GM18858 (cell line): ENCODE data around the gene APOM.

ENCODE experiments used
- ATAC-seq: cut with Tn5 transposase; IDR thresholded peaks from one replicate; pipeline ENCODE4 v1.9.1; 2021; ENCODE audit not compliant: unreplicated experiment

APOM gene

DNA sequence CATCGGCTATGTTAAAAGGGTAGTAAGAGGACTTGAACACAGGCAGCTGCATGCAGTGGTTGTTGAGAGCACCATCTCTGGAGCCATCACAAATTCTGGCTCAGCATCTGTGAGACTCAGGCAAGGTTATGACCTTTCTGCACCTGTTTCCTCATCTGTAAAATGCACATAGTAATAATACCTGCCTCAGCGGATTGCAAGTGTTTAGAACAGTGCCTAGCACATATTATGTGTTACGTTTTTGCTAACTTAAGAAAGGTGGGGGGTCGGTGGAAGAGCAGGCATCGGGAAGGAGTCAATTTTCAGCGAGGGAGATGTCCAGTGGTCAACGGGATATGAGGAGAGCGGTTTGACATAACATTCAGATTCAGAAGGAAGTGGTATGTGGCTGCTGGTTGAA lies 22.3 kb downstream of the APOM start:
- no peak for ATAC-seq

DNA sequence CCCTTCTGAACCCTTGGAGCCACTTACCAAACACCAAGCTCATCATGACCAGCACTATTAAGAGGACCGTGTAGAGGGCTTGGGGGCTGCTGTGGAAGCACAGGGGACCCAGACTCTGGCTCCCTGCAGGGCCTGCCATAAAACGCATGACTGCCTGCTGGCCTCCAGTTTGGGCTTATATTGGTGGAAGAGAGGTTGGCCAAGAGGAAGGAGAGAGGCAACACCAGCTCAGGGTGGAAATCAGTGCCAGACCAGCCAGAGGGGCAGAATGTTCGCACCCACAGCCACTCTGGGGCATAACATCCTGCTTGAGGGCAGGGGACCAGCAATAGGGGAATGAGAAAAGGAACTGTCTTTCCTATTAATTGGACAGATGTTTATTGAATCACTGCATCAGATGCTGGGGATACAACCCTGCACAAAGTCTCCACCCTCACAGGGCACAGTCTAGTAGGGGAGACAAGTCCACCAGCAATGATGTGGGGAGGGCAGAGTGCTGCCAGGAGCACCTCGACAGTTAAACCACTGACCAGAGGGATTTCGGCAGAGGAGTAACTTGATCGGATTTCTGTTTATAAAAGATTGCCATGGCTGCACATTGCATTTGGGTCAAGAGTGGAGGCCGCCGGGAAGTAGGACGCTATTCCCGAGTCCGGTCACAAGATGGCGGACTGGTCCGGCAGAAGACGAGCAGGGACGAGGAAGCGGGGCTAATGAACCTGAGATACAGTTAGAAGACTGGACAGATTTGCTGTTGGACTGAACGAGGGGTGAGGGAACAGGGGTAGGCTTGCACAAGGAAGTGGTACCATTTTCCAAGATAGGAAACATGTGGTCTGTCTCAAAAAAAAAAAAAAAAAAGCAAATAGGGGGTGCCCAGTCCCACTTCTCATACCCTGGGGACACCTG lies 24.8 kb downstream of the APOM start, which contains the start of gene LY6G5C:
Gene LY6G5C (minus strand): TSS at position 842 of the 909 bp plus-strand sequence. CDS start 694 bp downstream, at position 148.
- ATAC-seq: no peak

DNA sequence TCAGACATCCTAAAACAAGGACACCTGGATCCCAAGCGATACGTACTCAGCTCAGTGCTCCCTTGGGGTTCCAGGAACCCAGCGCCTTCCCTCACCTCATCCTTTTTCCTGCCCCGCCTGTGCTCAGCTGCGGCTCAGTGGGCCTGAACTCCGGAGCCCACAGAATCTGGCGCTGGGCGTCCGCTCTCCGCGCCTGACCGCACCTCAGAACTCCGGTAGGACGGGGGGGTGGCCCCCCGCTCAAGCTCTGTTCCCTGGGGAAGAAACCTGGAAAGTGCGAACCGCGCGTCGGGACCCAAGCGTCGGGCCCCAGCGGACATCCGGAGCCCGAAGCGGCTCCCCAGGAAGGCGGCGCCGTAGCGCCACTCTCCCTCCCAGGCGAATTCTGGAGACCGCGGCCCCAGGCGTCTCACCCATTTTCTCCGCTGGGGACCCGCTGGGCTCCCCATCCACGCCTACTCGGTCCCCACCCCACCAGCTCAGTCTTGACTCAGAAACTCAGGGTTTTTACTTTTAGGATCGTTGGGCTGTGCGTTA lies 25.5 kb downstream of the APOM start:
- ATAC-seq: no peak

DNA sequence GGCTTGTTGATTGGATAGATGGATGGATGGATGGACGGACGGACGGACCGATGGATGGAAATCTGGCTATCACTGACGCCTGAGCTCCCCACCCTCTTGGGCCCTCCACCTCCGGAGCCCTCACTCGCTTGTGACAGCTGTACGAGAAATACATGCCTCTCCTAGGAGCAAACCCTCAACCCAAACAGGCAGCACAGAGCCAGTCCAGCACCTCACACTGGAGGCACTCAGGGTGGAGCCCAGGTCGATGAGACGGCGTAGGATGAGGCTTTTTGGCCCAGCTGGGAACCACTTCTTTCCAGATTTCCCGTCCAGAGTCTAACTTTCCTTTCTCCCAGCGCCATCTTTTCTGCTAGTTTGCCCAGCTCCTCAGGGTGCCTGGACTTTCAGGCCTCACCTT lies 27.9 kb downstream of the APOM start:
- no peak for ATAC-seq

GRCh38 chr6:31686483-31686882 lies 30.8 kb downstream of the APOM start:
- no peak for ATAC-seq

DNA sequence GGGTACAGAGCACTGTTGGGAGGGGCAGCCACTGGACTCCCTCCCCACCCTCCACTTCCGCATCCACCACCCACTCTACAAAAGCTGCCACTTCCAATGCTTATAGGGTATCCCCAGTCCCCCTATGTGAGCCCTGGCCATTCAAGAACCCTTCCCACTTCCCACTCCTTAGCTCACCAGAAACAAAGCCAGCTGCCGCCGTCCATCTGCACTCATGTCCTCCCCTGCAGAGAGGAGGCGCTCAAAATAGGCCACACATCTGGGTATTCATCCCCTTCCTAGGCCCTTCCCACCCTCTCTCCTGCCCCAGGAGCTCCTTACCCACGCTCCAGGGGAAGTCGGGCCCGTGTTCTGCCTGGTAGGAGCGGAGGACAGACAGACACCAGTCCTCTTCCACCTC lies 31.6 kb downstream of the APOM start:
- ATAC-seq: no peak

DNA sequence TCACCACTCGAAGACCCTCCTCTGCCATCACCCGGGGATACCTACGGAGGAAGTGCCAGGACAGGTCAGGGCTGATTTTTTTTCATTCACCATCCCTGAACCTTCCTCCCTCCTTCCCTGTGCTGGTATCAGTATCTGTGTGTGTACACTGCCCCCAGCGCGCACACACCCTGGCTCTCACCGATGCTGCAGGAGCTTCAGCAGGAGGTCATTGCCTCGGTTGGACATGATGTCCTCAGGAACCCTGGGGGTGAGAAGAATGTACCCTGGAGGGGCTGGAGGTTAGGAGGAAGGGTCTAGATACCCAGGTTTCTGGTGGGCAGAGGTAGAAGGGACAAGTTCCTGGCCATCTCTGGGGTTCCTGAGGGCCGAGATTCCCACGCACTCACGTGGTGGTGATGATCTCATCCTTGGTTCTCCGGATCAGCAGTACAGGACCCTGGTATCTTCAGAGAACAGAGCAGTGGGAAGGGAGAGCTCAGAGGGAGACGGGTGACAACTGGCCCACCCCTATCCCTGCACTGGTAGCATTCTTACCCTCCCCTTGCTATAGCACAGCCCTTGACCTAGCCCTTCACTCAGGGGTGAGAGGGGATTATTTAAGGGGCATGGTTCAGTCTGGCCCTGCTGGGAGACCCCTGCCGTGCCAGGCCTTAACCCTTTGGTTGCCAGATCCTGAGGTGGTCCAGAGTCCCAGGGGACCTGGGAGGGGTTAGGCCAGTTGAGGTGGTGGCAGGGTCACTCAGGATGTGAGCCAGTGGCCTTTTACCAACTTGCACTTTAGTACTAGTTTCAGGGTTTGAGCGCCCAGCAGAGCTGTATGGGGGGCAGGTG lies 32.4 kb downstream of the APOM start:
- ATAC-seq: no peak

DNA sequence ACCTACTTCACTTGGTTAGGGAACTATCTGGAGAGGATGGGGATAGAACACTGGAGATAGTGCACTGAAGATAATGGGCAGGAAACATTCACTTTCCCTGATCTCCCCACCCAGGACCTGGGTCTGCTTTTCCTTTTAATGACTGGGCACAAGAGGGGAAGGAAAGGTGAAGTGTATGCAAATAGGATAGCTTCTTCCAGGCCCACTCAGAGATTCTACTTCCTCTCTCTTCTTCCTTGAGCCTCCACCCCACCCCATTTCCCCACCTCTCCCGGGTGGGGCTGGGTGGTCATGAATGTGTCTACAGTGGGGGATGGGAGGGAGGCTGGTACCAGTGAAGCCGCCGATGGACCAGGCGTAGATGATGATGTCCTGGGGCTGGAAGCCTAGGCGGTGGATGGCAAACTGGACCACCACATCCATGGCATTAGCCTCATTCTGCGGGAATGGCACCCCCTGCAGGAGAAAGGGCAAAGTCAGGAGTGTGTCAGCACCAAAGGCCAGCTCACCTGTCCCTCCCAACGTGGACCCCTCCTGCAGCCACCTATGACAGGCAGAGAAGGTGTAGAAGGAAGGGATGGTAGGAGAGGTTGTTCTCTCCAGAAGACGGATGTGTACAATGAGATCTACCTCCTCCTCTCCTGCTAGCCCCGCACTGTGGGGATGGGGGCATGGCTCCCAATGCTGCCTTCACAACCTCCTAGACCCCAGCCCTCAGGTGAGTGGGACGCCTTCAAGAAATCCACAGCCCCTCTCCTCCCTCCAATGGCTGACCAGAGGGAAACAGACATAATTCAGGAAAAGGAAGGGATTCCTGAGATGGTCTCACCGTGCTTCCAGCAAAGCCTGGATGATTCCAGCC lies 33.8 kb downstream of the APOM start:
- ATAC-seq: no peak

- no peak for ATAC-seq
Observed at GRCh38 chr6:31690231-31691077, 34.8 kb downstream of the APOM start.

- ATAC-seq: no peak
Observed at GRCh38 chr6:31691078-31691463, 35.4 kb downstream of the APOM start.

GRCh38 chr6:31691564-31692108 lies 35.9 kb downstream of the APOM start:
- no peak for ATAC-seq

- no peak for ATAC-seq
Observed at GRCh38 chr6:31692353-31692752, 36.7 kb downstream of the APOM start.

DNA sequence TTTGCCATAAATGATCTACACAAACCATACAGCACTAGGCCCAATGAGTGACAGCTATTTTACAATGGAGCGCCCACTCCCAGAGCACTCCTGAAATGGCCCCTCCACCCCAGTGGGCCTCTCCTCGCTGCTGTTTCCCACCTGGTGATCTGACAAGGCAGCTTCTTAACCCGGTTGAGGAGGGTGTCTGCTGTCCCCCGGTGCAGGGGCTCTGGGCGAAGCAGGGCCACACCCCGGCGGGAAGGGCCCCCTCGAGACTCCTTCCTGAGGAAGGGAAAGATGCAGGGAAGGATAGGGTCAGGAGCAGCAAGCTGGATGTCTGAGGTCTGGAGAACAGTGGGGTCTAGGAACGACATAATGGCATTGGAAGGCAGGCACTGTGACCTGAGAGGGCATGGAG lies 37.2 kb downstream of the APOM start:
- no peak for ATAC-seq

GRCh38 chr6:31693535-31693934 lies 37.8 kb downstream of the APOM start:
- no peak for ATAC-seq

DNA sequence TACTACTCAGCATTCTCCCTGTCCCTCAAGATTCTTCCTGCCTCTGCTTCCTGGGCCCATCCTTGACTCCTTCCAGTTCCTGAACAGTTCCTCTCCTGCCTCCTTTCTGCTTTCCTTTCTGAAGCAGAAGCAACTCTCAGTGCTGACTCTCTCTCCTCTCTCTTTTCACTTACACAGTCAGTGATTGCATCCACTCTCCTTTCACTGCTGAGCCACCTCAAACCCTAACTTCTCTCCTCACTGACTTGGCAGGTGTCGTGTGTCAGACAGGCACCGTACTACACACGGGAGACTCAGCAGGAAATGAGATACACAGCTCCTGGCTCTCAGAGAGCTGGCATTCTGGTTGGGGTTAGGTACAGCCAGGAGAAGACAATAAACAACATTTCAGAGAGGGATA lies 41.9 kb downstream of the APOM start:
- no peak for ATAC-seq

DNA sequence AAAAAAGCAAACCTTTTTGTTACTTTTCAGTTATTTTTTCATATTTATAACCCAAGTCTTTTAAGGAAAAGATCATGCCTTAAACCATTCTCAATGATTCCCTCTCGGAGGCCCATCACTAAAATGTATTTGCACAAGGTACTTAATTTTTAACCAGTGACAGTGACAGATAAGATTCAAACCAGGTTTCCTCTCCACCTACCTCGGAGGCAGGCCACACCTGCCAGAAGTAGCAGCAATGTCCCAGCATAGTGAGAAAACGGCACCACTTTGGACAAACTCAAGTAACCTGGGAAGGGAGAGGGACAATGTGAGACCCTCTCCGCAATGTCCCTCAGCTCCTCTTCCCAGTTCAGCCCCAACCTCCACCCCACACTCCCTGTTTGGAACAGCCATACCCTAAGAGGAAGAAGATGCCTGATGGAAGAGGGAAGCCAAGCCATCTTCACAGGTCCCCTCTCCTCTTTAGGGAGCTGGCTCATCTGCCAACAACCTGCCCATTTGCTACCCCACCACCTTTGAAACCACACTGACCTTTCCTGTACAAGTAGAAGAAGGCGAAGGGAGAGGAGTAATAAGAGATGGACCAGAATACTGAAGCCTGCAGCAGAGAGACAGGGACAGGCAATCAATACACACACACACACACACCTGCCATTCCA lies 45.2 kb downstream of the APOM start:
- no peak for ATAC-seq

DNA sequence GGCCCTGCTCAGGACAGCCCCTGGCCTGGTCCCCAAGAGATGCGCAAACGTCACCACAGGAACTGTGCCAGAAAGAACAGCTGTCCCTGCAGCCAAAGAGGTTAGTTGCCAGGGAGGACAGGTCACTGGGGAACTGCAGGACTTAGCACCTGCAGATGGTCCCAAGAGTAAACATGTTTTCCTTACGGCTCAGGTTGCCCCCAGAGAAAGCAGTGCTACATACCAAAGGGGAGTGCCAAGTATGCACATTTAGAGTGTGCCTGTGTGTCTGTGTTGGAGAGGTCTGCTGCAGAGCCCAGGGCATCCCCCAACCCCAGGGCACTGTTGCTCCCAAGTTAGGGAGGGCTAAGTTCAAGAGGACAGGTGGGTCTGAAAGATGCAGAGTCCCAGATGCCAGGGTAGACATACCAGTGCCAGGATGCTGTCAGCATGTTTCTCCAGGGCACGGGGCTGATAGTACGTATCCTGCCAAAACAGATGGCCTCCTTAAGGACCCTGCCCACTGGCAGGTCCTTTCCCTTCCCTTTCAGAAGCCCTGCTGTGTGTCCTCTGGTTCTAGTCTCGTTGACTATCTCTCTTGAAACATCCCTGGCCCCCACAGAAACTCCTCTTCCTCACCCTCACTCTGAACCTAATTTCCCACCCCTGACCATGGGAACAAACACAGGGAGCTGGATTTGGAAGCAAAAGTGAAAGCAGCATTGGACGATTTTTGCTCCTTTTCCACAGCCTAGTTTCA lies 46.1 kb downstream of the APOM start:
- no peak for ATAC-seq

GRCh38 chr6:31702405-31702818 lies 46.7 kb downstream of the APOM start:
- ATAC-seq: no peak
